Osteoblast (primary cell): ENCODE results near the gene MKLN1. TPM values are rescaled to one million over a fixed set of nuclear protein-coding genes. Genes with fewer than 3 reads are reported as not detected.
A peak's percentile ranks its signal among the peaks of the same experiment; 100 is the strongest.

Experiments used
- DNase-seq: peaks from one replicate; pipeline ENCODE4 v3.0.0; 2011; ENCODE audit warnings: low spot score, mixed read lengths; ENCODE audit not compliant: insufficient read length; ENCODE audit errors: missing footprints
- H2AFZ ChIP-seq: 2 replicates; pipeline ENCODE4 v1.6.0; 2011; ENCODE audit warnings: mild to moderate bottlenecking, low read length
- H3K27ac ChIP-seq: 2 replicates; pipeline ENCODE4 v1.5.1; 2011; ENCODE audit warnings: mild to moderate bottlenecking, low read depth, low read length, moderate library complexity
- H3K27me3 ChIP-seq: 2 replicates; pipeline ENCODE4 v1.6.0; 2012; ENCODE audit warnings: mild to moderate bottlenecking, control low read depth, inconsistent platforms, low read length, moderate library complexity; ENCODE audit not compliant: insufficient read depth
- H3K36me3 ChIP-seq: 2 replicates; pipeline ENCODE4 v1.5.1; 2011; ENCODE audit warnings: mild to moderate bottlenecking, low read length, control low read depth, moderate library complexity; ENCODE audit not compliant: insufficient read depth
- H3K4me1 ChIP-seq: 2 replicates; pipeline ENCODE4 v1.5.1; 2011; ENCODE audit warnings: mild to moderate bottlenecking, low read length, control low read depth, moderate library complexity; ENCODE audit not compliant: insufficient read depth
- H3K4me2 ChIP-seq: 2 replicates; pipeline ENCODE4 v1.6.0; 2011; ENCODE audit warnings: mild to moderate bottlenecking, low read length; ENCODE audit not compliant: insufficient read depth
- H3K4me3 ChIP-seq: fragments of 200-600 bp; sonication (generic); 3 replicates; pipeline ENCODE4 v1.5.1; 2012; ENCODE audit warnings: mild to moderate bottlenecking, low read length, inconsistent platforms; ENCODE audit not compliant: insufficient read depth
- H3K79me2 ChIP-seq: 2 replicates; pipeline ENCODE4 v1.6.0; 2012; ENCODE audit warnings: mild to moderate bottlenecking, low read length, control low read depth, inconsistent platforms; ENCODE audit not compliant: insufficient read depth
- H3K9me3 ChIP-seq: 2 replicates; pipeline ENCODE4 v1.5.1; 2011; ENCODE audit warnings: low read depth, low read length, control low read depth
- H4K20me1 ChIP-seq: 2 replicates; pipeline ENCODE4 v1.6.0; 2012; ENCODE audit warnings: mild to moderate bottlenecking, low read length, control low read depth; ENCODE audit not compliant: insufficient read depth
- CTCF ChIP-seq: IDR thresholded peaks from 2 replicates; pipeline ENCODE4 v1.5.1; 2011; ENCODE audit warnings: mild to moderate bottlenecking, low read depth, low read length, moderate library complexity; ENCODE audit errors: extremely low read depth
- total RNA-seq: library from RNA; depleted of rRNA; stranded (reverse); fragments of >200 nt; gene quantifications from 2 replicates; pipeline ENCODE4 v1.2.3, GENCODE V29; 2012

The MKLN1 gene
- total RNA-seq, 1 donor: 52.8 TPM

- TF ChIP-seq CTCF: no peak
- Histone ChIP-seq H4K20me1 (peaks cover 34% of the 10 kb centered on the region), H3K36me3 (no peaks in the 10 kb centered on the region), H2AFZ (no peak overlapping the region), H3K79me2 (peaks cover 87% of the 10 kb centered on the region), H3K27me3 (no peaks in the 10 kb centered on the region), H3K9me3 (no peaks in the 10 kb centered on the region), H3K27ac (no peak overlapping the region), H3K4me3 (no peak overlapping the region), H3K4me1 (peaks cover 29% of the 10 kb centered on the region), H3K4me2 (no peak overlapping the region)
- no peak for DNase-seq
These were observed 43.7 kb downstream of the MKLN1 start for GRCh38 chr7:131371411-131371810.

GRCh38 chr7:131372554-131372953, 44.9 kb downstream of the MKLN1 start:
- DNase-seq: no peak
- H3K27me3 ChIP-seq: no peaks in the 10 kb centered on the region
- no peak overlapping the region for H3K4me3 ChIP-seq
- peaks cover 26% of the 10 kb centered on the region for H3K4me1 ChIP-seq
- H4K20me1 ChIP-seq: peaks cover 31% of the 10 kb centered on the region
- no peak overlapping the region for H2AFZ ChIP-seq
- H3K9me3 ChIP-seq: no peaks in the 10 kb centered on the region
- no peaks in the 10 kb centered on the region for H3K36me3 ChIP-seq
- no peak for TF ChIP-seq CTCF
- peaks cover 80% of the 10 kb centered on the region for H3K79me2 ChIP-seq
- no peak overlapping the region for H3K4me2 ChIP-seq
- H3K27ac ChIP-seq: no peak overlapping the region

GRCh38 chr7:131374821-131375220, 47.1 kb downstream of the MKLN1 start:
- Histone ChIP-seq H4K20me1 (peaks cover 26% of the 10 kb centered on the region), H3K4me2 (no peak overlapping the region), H3K36me3 (no peaks in the 10 kb centered on the region), H2AFZ (no peak overlapping the region), H3K4me3 (no peak overlapping the region), H3K27me3 (no peaks in the 10 kb centered on the region), H3K79me2 (peaks cover 68% of the 10 kb centered on the region), H3K9me3 (no peaks in the 10 kb centered on the region), H3K27ac (no peak overlapping the region), H3K4me1 (peaks cover 11% of the 10 kb centered on the region)
- no peak for TF ChIP-seq CTCF
- DNase-seq: no peak

- peaks cover 59% of the 10 kb centered on the region for H3K79me2 ChIP-seq
- no peak for TF ChIP-seq CTCF
- H3K27ac ChIP-seq: peak overlapping the region; percentile 82
These were observed 53.6 kb downstream of the MKLN1 start for GRCh38 chr7:131381069-131381838.

More at GRCh38 chr7:131381069-131381838, 53.6 kb downstream of the MKLN1 start:
- DNase-seq: peak; percentile 46
- no peaks in the 10 kb centered on the region for H3K36me3 ChIP-seq
- no peak overlapping the region for H2AFZ ChIP-seq
- peaks cover 30% of the 10 kb centered on the region for H3K4me1 ChIP-seq
- H3K9me3 ChIP-seq: no peaks in the 10 kb centered on the region
- no peak overlapping the region for H3K4me3 ChIP-seq
- H3K27me3 ChIP-seq: no peaks in the 10 kb centered on the region
- H3K4me2 ChIP-seq: no peak overlapping the region
- H4K20me1 ChIP-seq: peaks cover 18% of the 10 kb centered on the region
